AG10803 (cell line): ENCODE measurements around the gene HSD17B14.

ENCODE experiments used
- DNase-seq: peaks from one replicate; pipeline ENCODE4 v3.0.0; 2010; ENCODE audit warnings: low read depth
- H3K4me3 ChIP-seq: 2 replicates; pipeline ENCODE4 v1.5.1; 2011; ENCODE audit warnings: mild to moderate bottlenecking, low read length, control low read depth
- CTCF ChIP-seq: conservative IDR thresholded peaks from 2 replicates; pipeline ENCODE4 v1.5.1; 2011; ENCODE audit warnings: mild to moderate bottlenecking, low read length, control low read depth, inconsistent platforms

Gene HSD17B14

GRCh38 chr19:48821633-48822032, 14.7 kb downstream of the HSD17B14 start:
- DNase-seq = no peak
- no peak overlapping the region for H3K4me3 ChIP-seq
- TF ChIP-seq CTCF = no peak

GRCh38 chr19:48819366-48819816, 16.9 kb downstream of the HSD17B14 start:
- no peak overlapping the region for H3K4me3 ChIP-seq
- TF ChIP-seq CTCF = no peak
- DNase-seq = peak; percentile 97

- no peak for DNase-seq
- no peak overlapping the region for H3K4me3 ChIP-seq
- TF ChIP-seq CTCF = no peak
Observed at GRCh38 chr19:48818234-48818820, 18.0 kb downstream of the HSD17B14 start.

GRCh38 chr19:48817585-48818124, 18.6 kb downstream of the HSD17B14 start:
- H3K4me3 ChIP-seq = no peak overlapping the region
- TF ChIP-seq CTCF = no peak
- no peak for DNase-seq

- TF ChIP-seq CTCF = 0 out of 2 replicates have a peak, but pooled peaks have one; percentile 4
- DNase-seq = peak; percentile 45
- H3K4me3 ChIP-seq = no peak overlapping the region
Observed at GRCh38 chr19:48815870-48816501, 20.3 kb downstream of the HSD17B14 start.

GRCh38 chr19:48814895-48815294, 21.4 kb downstream of the HSD17B14 start:
- no peak overlapping the region for H3K4me3 ChIP-seq
- no peak for DNase-seq
- no peak for TF ChIP-seq CTCF
